GM12891 (cell line): ENCODE data around the gene KCNE1.

Source experiments
- DNase-seq: peaks from one replicate; pipeline ENCODE4 v3.0.0; 2011; ENCODE audit warnings: low spot score; ENCODE audit not compliant: insufficient read length
- FAIRE-seq: peaks from 2 replicates; lab custom pipeline; 2011; peaks lifted over from hg19 to GRCh38; lab: Jason Lieb, UNC
- PAX5 ChIP-seq: IDR thresholded peaks from 2 replicates; pipeline ENCODE4 v1.6.1; 2011; ENCODE audit warnings: low read length, moderate library complexity, mild to moderate bottlenecking; ENCODE audit not compliant: insufficient read depth, severe bottlenecking
- POLR2A ChIP-seq: IDR thresholded peaks from 2 replicates; pipeline ENCODE4 v1.6.1; 2011; ENCODE audit warnings: low read depth, low read length, control low read depth
- POLR2AphosphoS5 ChIP-seq: IDR thresholded peaks from 2 replicates; pipeline ENCODE4 v1.6.1; 2011; ENCODE audit warnings: low read depth, low read length, control low read depth
- POU2F2 ChIP-seq: IDR thresholded peaks from 2 replicates; pipeline ENCODE4 v1.6.1; 2011; ENCODE audit warnings: low read depth, mild to moderate bottlenecking, control low read depth, low read length, moderate library complexity
- SPI1 ChIP-seq: IDR thresholded peaks from 2 replicates; pipeline ENCODE4 v1.6.1; 2011; ENCODE audit warnings: low read depth, low read length, control low read depth
- TAF1 ChIP-seq: IDR thresholded peaks from 2 replicates; pipeline ENCODE4 v1.6.1; 2011; ENCODE audit warnings: low read depth, low read length, control low read depth

Gene KCNE1

GRCh38 chr21:34553151-34553952 is 41.3 kb upstream of the KCNE1 start:
- FAIRE-seq, result no peak
- DNase-seq, result no peak
- no peak for TF ChIP-seq POU2F2
- TF ChIP-seq TAF1, result no peak
- TF ChIP-seq POLR2AphosphoS5, result no peak
- no peak for TF ChIP-seq PAX5
- no peak for TF ChIP-seq SPI1
- no peak for TF ChIP-seq POLR2A

GRCh38 chr21:34552360-34553098 is 40.5 kb upstream of the KCNE1 start:
- TF ChIP-seq POLR2AphosphoS5 (no peak), SPI1 (no peak), POLR2A (no peak), TAF1 (no peak), POU2F2 (no peak), PAX5 (no peak)
- DNase-seq (no peak), FAIRE-seq (no peak)

- TF ChIP-seq PAX5 (no peak), POLR2AphosphoS5 (no peak), POLR2A (no peak), POU2F2 (no peak), TAF1 (no peak), SPI1 (no peak)
- DNase-seq, result no peak
- FAIRE-seq, result no peak
These were observed 38.3 kb upstream of the KCNE1 start for GRCh38 chr21:34550182-34550799.

- DNase-seq, result no peak
- no peak for FAIRE-seq
- TF ChIP-seq PAX5, result no peak
- TF ChIP-seq POLR2AphosphoS5, result no peak
- no peak for TF ChIP-seq TAF1
- no peak for TF ChIP-seq POU2F2
- TF ChIP-seq POLR2A, result no peak
- TF ChIP-seq SPI1, result no peak
These were observed 36.9 kb upstream of the KCNE1 start for GRCh38 chr21:34548781-34549376.

GRCh38 chr21:34546542-34546941 is 34.5 kb upstream of the KCNE1 start:
- DNase-seq (no peak), FAIRE-seq (no peak)

GRCh38 chr21:34545079-34545884 is 33.3 kb upstream of the KCNE1 start:
- TF ChIP-seq SPI1, result peak; percentile 100
- TF ChIP-seq TAF1, result peak; percentile 42; the same call in 1 of the 2 replicates
- TF ChIP-seq PAX5, result no peak
- TF ChIP-seq POLR2A, result peak; percentile 51; the same call in 1 of the 2 replicates
- DNase-seq (peak; percentile 47), FAIRE-seq (peak; percentile 89)

More at GRCh38 chr21:34546542-34546941, 34.5 kb upstream of the KCNE1 start:
- TF ChIP-seq POLR2A, result no peak
- TF ChIP-seq POU2F2, result no peak
- TF ChIP-seq TAF1, result no peak
- TF ChIP-seq POLR2AphosphoS5, result no peak
- no peak for TF ChIP-seq SPI1
- no peak for TF ChIP-seq PAX5

GRCh38 chr21:34544032-34544496 is 32.1 kb upstream of the KCNE1 start:
- TF ChIP-seq PAX5 (no peak), POLR2AphosphoS5 (no peak), POLR2A (no peak), TAF1 (no peak), POU2F2 (no peak)
- no peak for DNase-seq
- peak; percentile 68 for FAIRE-seq

- FAIRE-seq (peak; percentile 45), DNase-seq (no peak)
- TF ChIP-seq POU2F2 (no peak), PAX5 (no peak), POLR2A (no peak), TAF1 (no peak), SPI1 (no peak), POLR2AphosphoS5 (no peak)
These were observed 31.0 kb upstream of the KCNE1 start for GRCh38 chr21:34543017-34543416.

GRCh38 chr21:34540206-34540605 is 28.2 kb upstream of the KCNE1 start:
- DNase-seq (no peak), FAIRE-seq (no peak)
- TF ChIP-seq POLR2A, result no peak
- TF ChIP-seq POLR2AphosphoS5, result no peak
- TF ChIP-seq SPI1, result no peak
- no peak for TF ChIP-seq POU2F2
- TF ChIP-seq TAF1, result no peak
- no peak for TF ChIP-seq PAX5
